Myocyte (in vitro differentiated cells): ENCODE measurements around the gene RUSF1. TPM values are rescaled to one million over a fixed set of nuclear protein-coding genes. Genes with fewer than 3 reads are reported as not detected.
A peak's percentile ranks its signal among the peaks of the same experiment; 100 is the strongest.
"Not testable (repeated sequence)": the region's sequence is repeated elsewhere in the genome, so short reads cannot be mapped to it uniquely, and the experiment has no call there.

Experiments
- DNase-seq: peaks from one replicate; pipeline ENCODE4 v3.0.0-alpha.2; 2012; ENCODE audit warnings: low read depth
- polyA plus RNA-seq: library from polyadenylated mRNA; unstranded; fragments of >200 nt; gene quantifications from one replicate; pipeline ENCODE4 v1.2.1, GENCODE V29; 2012; ENCODE audit warnings: missing spikeins
- total RNA-seq: library from RNA; depleted of rRNA; stranded (reverse); fragments of >200 nt; gene quantifications from 2 replicates; pipeline ENCODE4 v1.2.3, GENCODE V29; 2014

RUSF1 gene
- total RNA-seq, result 52.6 and 58.9 TPM in 2 replicates
- 70.5 TPM for polyA plus RNA-seq

DNA sequence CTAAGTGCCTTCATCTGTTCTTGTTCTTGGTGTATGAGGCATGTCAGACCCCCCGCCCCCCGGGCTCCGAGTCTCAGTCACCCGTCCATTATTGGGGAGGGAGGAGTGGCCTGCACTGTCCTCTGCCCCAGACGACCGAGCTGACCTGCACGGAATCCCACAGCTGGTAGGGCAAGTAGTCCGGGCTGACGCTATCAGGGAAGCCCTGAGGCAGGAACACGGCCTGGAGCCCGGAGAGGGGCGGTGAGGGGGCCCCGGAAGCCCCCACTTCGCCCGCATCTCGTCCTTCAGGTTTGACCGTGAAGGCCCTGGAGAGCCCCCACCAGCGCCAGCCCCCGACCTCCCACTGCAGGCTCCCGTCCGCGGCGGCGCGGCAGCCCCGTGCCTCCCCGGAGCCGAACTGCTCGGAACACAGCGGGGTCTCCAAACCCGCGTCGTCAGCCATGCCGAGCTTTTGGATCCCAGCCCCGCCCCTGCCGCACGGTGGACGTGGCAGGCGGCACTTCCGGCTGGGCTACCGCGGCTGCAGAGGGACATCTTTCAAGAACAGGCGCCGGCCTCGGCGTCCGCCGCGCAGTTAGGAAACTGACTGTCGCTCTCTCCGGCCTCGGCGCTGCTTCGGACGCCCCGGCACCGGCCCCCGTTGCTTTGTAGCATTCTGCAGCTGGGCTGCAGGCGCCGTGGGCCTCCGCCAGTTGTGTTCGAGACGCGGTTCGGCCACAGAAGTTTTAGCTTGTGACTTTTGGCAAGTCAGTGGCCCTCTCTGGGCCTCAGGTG is at the start of gene RUSF1:
TSS of gene RUSF1 (minus strand) at position 463 of the 777 bp plus-strand sequence. CDS start at position 445, 18 bp downstream.
- DNase-seq, result peak; percentile 90

DNA sequence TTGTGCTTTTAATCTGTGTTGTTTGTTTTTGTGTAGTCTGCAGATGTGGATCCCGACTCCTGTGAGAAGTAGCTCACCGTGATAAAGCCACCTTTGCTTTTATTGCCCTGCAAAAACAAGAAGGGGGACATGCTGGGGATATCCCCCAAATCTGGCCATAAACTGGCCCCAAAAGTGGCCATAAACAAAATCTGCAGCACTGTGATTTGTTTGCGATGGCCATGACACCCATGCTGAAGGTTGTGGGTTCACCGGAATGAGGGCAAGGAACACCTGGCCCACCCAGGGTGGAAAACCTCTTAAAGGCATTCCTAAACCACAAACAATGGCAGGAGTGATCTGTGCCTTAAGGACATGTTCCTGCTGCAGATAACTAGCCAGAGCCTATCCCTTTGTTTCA is 34.6 kb upstream of the RUSF1 start:
- DNase-seq, result no peak

DNA sequence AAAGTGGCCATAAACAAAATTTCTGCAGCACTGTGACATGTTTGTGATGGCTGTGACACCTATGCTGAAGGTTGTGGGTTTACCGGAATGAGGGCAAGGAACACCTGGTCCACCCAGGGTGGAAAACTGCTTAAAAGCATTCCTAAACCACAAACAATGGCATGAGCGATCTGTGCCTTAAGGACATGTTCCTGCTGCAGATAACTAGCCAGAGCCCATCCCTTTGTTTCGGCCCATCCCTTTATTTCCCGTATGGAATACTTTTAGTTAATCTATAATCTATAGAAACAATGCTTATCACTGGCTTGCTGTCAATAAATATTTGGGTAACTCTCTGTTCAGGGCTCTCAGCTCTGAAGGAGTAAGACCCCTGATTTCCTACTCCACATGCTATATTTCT is 31.6 kb upstream of the RUSF1 start:
- not testable (repeated sequence) for DNase-seq

DNA sequence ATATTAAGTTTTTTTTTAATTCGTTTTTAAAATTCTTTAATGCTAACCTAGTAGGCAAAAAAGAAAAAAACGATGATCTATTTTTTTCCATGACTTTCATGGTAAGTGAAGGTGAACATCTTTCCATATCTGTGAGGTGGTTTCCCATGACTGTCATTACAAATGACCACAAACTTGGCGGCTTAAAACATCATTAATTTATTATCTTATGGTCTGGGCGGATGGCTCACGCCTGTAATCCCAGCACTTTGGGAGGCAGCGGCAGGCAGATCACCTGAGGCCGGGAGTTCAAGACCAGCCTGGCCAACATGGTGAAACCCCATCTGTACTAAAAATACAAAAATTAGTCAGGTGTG is 30.0 kb upstream of the RUSF1 start:
- DNase-seq, result not testable (repeated sequence)

DNA sequence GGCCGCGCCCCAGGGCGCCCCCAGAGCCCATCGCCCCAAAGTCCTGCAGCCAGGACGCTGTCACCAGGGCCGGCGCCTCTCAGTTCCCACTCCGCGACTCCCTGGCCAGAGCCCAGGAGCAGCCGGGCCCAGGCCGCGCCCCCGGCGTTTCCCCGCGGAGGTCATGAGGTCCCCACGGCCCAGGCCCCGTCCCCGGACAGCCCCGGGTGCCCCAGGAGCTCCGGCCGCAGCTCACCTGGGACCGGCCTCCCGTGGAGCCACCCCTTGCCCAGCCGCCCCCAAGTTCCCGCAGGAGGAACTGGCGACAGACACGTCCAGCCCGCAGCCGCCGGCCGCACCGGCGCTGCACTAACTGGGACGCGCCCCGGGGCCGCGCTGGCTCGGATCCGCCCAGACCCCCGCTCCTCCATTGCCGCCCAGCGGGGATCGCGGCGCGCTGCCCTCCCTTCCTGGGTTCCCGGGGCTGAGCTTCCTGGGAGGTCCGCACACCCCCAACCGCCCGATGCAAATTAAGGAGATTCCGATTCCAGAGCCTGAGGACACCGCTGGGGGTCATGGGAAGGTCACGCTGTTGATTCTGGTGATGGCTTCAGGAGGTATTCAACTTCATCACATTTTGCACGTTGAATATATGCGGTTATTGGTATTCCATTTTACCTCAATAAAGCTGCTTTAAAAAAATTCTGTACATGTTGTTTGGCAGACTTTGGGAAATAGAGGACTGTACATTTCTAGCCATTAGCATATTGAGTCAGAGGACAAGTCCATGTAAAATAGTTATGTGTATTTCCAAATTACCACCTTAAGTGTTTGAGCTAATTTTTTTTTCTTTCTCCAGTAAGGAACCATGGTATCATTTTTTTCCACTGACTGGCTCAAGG is 29.4 kb upstream of the RUSF1 start:
- DNase-seq, result no peak

DNA sequence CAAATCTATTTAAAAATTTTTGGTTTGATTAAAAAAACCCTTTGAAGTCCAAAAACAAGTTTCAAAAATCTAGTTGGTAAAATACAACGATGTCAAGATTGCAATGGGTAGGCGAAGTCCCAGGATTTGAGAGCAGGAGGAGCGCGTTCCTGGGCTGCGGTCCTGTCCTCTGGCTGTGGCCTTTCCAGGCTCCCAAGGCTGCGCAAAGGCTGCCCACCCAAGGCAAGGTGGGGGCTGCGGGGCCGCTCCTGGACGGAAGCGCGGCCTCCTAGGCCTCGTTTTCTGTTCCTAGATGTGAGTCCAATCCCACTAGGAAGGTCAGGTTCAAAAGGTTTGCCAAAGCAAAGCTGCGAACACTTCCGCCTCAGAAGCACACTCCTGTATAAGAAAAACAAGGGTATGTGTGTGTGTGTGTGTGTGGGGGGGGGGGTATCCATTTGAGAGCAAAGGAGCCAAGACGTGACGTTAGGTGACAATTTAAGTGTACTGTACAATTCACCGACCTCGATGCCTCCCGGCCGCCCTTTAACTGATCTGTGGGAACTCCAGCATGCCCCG is 28.7 kb upstream of the RUSF1 start:
- no peak for DNase-seq

DNA sequence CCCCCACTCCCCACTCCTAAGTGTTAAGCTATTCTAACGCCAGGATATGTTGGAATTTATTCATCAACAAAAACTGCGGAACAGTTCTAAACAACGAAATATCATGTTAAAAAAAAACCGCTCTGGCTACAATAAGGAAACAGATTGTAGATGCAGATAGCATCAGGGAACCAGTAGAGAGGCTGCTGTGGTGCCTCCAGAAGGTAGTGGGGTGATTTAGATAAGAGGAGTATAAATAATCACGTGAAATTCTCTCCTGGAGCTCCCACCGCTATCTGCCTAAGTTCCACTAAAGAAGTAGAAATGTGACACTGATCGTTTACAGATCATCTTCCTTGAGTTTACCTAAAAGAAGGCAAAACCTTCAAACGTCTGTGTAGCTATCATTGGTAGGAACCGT is 27.5 kb upstream of the RUSF1 start:
- no peak for DNase-seq

DNA sequence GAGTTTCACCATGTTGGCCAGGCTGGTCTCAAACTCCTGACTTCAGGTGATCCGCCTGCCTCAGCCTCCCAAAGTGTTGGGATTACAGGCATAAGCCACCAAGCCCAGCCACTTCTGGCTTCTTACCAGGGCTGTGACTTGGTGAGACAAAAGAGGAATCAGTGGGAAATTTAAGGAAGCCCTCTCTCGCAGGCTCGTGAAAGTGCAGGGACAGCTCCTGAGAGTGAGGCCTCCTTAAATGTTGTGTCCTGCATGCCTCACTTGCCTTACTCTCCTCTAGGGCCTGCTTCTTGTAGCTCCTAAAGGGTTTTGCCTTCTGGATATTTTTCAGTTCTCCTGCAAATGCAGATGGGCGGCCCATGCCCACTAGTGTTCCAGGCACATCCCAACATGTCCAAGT is 24.7 kb upstream of the RUSF1 start:
- DNase-seq, result no peak

DNA sequence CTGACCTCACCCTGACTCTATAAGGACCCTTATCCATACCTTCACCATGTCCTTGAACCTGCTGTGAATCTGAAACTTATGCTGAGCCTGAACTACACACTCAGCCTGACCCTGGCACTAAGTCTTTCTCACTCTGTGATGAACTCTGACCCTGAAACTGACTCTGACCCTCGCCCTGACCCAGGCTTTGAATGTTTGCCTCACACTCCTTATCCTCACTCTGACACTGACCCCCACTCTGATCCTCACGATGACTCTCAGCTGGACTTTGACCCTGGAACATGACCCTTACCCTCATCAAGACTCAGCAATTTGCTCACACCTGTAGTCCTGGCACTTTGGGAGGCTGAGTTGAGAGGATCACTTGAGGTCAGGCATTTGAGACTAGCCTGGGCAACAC is 23.9 kb upstream of the RUSF1 start:
- DNase-seq, result no peak

DNA sequence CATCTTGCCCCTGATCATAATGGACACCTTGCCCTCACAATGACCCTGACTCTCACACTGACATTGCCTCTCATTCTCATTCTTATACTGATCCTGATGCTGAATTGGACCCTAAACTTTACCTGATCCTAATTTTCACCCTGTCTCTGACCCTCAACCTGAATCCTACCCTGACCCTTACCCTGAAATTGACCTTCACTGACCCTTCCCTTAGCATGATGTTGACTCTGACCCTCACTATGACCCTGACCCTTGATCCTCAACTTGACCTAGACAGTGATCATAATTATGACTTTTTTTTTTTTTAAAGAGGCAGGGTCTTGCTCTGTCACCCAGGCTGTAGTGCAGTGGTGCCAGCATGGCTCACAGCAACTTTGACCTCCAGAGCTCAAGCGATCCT is 22.9 kb upstream of the RUSF1 start:
- no peak for DNase-seq

DNA sequence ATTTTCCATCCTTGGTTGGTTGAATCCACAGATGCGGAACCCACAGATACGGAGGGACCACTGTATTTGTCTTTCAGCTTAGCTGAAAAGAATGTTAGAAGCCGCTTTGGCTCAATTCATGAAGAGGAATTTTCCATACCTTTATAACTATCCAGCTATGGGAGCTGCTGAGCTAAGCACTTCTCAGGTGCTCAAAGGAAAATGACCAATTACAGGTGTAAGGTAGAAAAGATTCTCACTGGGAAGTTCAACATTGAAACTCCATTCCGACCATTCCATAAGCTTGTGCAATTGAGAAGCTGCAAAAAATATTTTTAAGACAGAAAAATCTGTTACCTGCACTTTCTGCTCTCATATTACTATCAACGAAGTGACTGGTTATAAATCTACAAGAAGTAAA is 22.2 kb upstream of the RUSF1 start:
- no peak for DNase-seq

DNA sequence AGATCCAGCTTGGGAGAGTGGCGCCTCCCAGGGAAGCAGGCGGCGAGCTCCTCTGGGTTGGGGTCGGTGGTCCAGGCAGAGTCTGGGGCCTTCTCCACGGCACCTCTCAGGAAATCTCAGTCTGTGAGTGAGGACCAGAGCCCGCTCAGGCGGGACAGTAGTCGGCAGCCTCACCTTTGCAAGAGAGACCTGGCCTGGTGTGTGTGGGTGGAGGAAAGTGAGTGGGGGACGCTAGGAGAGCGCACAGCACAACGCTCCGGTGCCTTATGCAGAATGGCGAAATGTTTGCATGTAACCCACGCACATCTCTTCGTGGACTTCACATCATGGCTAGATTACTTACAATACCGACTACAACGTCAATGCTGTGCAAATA is 21.7 kb upstream of the RUSF1 start:
- DNase-seq, result no peak

DNA sequence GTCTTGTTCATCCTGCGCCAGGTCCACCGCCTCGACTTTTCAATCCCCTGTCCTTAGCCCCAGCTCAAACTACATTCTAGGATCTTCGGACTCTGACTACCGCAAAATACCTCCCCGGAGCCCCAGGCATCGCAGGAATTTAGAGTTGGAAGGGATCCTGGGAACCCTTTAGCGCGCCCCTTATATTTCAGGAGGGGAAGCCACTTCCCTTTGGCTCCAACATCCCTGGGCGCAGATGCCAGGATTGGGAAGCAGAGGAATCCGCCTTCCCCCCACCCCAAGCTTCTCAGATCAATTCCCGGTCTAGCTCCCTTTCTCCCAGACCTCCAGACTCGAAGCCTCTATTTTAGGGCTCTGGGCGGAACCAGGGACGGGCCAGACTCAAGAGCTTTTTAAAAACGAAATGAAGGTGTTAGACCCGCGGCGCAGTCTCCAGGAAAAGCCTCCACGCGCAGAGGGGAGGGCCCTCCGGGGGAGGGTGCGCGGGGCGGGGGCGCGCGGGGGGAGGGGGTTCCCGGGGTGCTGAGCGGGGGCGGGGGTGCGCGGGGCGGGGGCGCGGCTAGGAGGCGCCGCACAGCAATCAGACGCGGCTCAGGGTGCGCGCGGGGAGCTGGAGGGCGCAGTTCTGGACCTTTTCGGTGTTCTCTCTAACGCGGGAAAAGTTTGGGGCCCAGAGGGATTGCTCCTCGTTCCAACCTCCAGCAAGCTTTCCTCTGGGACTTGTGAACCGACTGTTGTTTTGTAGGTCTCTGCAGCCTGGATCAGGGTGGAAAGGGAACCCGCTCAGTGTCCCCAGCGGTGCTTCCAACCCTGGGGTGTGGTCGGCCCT is 21.1 kb upstream of the RUSF1 start:
- DNase-seq, result peak; percentile 12

DNA sequence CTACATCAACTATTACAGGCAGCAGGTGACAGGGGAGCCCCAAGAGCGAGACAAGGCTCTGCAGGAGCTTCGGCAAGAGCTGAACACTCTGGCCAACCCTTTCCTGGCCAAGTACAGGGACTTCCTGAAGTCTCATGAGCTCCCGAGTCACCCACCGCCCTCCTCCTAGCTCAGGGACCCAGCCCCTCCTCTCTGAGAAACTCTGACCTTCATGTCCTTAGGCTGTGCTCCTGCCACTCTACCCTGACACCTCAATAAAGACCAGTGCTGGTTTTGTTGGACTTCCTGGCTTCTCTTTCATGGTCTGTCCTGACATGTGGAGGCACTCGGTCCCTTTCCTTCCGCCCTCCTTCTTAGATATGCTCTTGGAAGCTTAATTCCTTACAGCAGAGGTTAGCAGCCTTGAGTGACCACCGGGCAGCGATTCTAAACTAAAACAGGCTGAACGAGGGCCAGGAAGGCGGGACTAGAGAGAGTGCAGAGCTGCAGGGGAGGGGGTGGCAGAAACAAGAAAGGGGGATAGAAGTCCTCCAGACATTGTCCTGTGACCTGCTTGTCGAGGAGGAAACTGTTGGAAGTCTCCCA is 20.4 kb upstream of the RUSF1 start:
- DNase-seq, result no peak

DNA sequence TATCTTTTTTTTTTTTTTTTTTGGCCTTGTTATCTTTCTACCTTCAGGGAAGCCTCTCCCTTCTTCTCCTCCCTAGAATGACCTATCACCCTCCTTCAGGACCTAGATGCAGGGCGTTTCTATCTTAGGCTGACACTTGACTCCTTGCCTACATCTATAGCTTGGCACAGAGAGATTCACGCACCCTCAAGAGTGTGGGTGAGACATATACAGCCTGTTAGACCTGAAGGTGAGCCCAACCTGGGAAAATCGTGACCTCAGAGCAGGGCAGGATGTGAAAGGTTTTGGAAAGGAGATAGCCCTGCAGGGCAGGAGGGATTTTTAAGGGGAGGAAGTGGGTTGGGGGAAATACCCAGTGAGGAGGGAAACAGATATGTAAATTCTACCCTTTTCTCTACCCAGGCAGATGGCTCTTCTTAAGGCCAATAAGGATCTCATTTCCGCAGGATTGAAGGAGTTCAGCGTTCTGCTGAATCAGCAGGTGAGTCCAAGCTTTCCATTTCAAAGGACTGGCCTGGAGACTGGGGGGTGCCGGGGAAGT is 19.6 kb upstream of the RUSF1 start, which contains the start of gene AHSP:
TSS of gene AHSP (plus strand) at position 167 of the 541 bp plus-strand sequence. CDS start at position 407, 240 bp downstream.
- DNase-seq, result no peak

DNA sequence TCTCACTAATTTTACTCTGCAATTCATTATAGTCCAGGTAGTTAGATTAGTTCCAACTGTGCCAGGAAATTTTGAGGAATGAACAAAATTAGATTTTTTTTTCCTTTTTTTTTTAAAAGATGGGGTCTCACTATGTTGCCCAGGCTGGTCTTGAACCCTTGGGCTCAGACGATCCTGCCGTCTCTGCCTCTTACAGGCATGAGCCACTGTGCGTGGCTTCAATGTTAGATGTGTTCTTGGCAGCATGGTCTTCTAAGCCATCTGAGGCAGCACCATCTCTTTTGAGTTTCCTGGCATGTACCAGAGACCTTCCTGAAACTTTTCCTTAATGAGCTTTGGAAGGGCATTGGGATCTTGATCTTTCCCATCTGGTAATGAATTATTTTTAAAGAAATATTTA is 16.9 kb upstream of the RUSF1 start:
- DNase-seq, result no peak

DNA sequence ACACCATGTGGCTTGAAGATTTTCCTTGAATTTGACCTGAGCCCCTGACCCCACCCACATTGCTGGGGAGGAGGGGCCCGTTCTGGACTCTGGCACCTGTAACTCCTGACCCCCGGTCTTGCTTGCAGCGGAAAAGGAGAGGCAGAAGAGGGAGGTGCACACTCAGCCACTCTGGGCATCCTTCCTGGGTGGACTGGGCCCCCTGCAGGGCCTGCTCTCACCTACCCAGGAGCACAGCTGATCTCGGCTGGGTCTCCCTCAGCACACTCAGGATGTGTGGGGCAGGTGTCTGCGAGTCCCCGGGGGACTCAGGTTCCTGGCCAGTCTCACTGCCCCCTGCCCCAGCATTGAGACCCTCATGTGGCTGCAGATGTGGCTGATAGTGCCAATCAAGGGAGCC is 15.6 kb upstream of the RUSF1 start:
- DNase-seq, result not testable (repeated sequence)

DNA sequence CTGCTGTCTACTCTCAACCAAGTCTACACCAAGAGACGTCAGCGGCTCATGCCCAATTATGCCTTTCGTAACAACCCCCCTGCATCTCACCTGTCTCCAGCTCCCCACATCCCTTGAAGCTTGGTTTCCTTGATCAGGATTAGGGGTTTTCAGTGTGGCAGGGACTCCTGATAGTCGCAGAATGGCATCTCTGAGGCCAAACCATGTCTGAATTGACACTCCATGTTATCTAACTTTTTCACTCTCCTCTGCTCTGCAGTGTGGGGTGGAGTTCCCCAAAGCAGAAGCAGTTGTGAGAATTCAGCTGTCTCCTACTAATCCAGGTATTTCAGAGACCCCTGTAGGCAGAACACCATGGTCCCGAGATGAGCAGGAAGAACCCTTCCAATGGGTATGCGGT is 13.9 kb upstream of the RUSF1 start:
- no peak for DNase-seq

DNA sequence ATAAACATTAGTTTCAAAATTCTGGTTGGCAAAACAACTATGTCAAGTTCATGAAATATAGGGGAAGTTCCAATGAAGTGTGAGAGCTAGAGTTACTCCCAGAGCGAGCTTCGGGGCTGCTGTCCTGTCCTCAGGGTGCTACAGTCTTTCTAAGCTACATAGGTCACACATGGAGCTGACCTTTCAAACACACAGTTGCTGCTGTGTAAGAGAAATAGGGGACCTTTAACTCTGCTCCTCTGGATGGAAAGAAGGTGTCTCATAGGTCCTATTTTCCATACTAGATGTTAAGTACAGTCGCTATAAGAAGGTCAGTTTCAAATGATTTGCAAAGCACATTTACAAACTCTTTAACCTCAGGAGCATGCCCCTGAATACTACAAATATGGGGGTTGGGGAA is 13.2 kb upstream of the RUSF1 start:
- DNase-seq, result no peak

DNA sequence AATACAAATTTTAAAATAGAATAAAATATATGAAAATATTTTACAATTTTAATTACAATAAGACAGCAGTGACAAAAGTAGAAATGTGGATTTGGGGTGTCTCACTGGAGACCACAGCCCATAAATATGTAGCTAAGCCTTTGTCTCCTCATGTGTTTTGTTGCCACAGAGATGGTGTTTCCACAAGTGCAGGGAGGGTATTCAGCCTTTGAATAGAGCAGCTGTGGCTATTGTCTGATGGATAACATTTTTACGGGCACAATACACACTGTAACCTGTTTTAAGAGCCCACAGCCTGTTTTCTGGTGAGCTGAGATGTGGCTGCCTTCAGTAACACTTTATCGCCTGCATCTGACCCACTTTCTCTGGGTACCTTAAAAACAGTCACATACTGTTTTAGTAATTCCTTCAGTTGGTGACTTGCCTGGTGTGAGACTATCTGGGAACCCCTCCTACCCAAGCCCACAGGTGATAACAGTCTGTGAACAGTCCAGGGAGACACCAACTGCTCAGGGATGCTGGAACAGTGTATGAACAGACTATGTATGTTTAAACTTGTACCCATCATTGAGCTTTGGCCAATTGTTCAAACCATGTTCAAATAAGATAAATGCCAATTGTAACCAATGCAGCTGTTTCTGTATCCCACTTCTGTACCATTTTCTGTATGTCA is 11.7 kb upstream of the RUSF1 start:
- peak; percentile 66 for DNase-seq
